GM23338 (cell line): ENCODE results near the gene ZCCHC14. TPM values are rescaled to one million over a fixed set of nuclear protein-coding genes. Genes with fewer than 3 reads are reported as not detected.

Experiments
- ATAC-seq: fragments of 200-7000 bp; cut with Tn5 transposase; 3 replicates; pipeline ENCODE4 v1.9.1; 2020
- DNase-seq: peaks from one replicate; pipeline ENCODE4 v3.0.0-alpha.2; 2015; ENCODE audit warnings: low spot score
- H2AFZ ChIP-seq: fragments of 200-600 bp; sonication (generic); 2 replicates; pipeline ENCODE4 v1.8.0; 2016; ENCODE audit warnings: antibody characterized with exemption, mild to moderate bottlenecking, moderate library complexity
- H3F3A ChIP-seq: fragments of 200-600 bp; sonication (generic); replicated peaks from 2 replicates; pipeline ENCODE4 v1.8.0; 2017; ENCODE audit warnings: antibody characterized with exemption, mixed run types, low read depth
- H3K27ac ChIP-seq: fragments of 200-600 bp; sonication (generic); 2 replicates; pipeline ENCODE4 v1.6.1; 2016; ENCODE audit warnings: low read depth
- H3K27me3 ChIP-seq: fragments of 200-600 bp; sonication (generic); 2 replicates; pipeline ENCODE4 v1.8.0; 2016; ENCODE audit warnings: mild to moderate bottlenecking, mixed run types, moderate library complexity; ENCODE audit not compliant: insufficient read depth
- H3K36me3 ChIP-seq: fragments of 200-600 bp; sonication (generic); 2 replicates; pipeline ENCODE4 v1.8.0; 2016; ENCODE audit warnings: mild to moderate bottlenecking; ENCODE audit not compliant: insufficient read depth
- H3K4me1 ChIP-seq: fragments of 200-600 bp; sonication (generic); 2 replicates; pipeline ENCODE4 v1.8.0; 2016; ENCODE audit warnings: mild to moderate bottlenecking, moderate library complexity; ENCODE audit not compliant: insufficient read depth
- H3K4me2 ChIP-seq: fragments of 200-600 bp; sonication (generic); 2 replicates; pipeline ENCODE4 v1.7.1; 2017; ENCODE audit warnings: mixed run types
- H3K4me3 ChIP-seq: fragments of 200-600 bp; sonication (generic); 2 replicates; pipeline ENCODE4 v1.6.1; 2016; ENCODE audit warnings: mixed run types
- H3K79me2 ChIP-seq: fragments of 200-600 bp; sonication (generic); replicated peaks from 2 replicates; pipeline ENCODE4 v1.8.0; 2017; ENCODE audit warnings: mild to moderate bottlenecking; ENCODE audit not compliant: insufficient read depth
- H3K9me2 ChIP-seq: fragments of 200-600 bp; sonication (generic); 2 replicates; pipeline ENCODE4 v1.8.0; 2017; ENCODE audit not compliant: insufficient read depth
- H4K20me1 ChIP-seq: fragments of 200-600 bp; sonication (generic); replicated peaks from 2 replicates; pipeline ENCODE4 v1.8.0; 2017; ENCODE audit warnings: mild to moderate bottlenecking; ENCODE audit not compliant: insufficient read depth
- H3K27ac Mint-ChIP-seq: 2 replicates; pipeline ENCODE4 v1.8.0; 2020; ENCODE audit warnings: inconsistent platforms, mild to moderate bottlenecking, moderate library complexity, mixed read lengths
- H3K27me3 Mint-ChIP-seq: 3 replicates; pipeline ENCODE4 v1.8.0; 2022; ENCODE audit warnings: low read depth, mild to moderate bottlenecking, moderate library complexity, mixed read lengths, inconsistent platforms; ENCODE audit not compliant: insufficient read depth, poor library complexity
- H3K36me3 Mint-ChIP-seq: 3 replicates; pipeline ENCODE4 v1.8.0; 2021; ENCODE audit warnings: low read depth, mild to moderate bottlenecking, inconsistent platforms, moderate library complexity, mixed read lengths
- H3K4me1 Mint-ChIP-seq: 3 replicates; pipeline ENCODE4 v1.8.0; 2020; ENCODE audit warnings: mild to moderate bottlenecking, inconsistent platforms, mixed read lengths
- H3K4me3 Mint-ChIP-seq: 3 replicates; pipeline ENCODE4 v1.8.0; 2021; ENCODE audit warnings: moderate library complexity, mild to moderate bottlenecking, inconsistent platforms, mixed read lengths
- H3K9me3 Mint-ChIP-seq: 3 replicates; pipeline ENCODE4 v1.8.0; 2020; ENCODE audit warnings: moderate library complexity, mild to moderate bottlenecking, inconsistent platforms, mixed read lengths
- CREB1 ChIP-seq: fragments of 250-450 bp; sonication (Bioruptor Pico); IDR thresholded peaks from 2 replicates; pipeline ENCODE4 v1.5.0; 2020; ENCODE audit warnings: low read depth, mild to moderate bottlenecking, moderate library complexity
- CTCF ChIP-seq, 2 experiments: fragments of 200-600 bp in 1 of 2; sonication (generic) in 1 of 2; conservative IDR thresholded peaks; 2 replicates each; pipeline versions ENCODE4 v1.5.1 to v1.6.1; 2016 to 2017; ENCODE audit warnings: antibody characterized with exemption in 2 of 2, low read depth in 2 of 2, mild to moderate bottlenecking in 2 of 2, moderate library complexity in 1 of 2
- EZH2phosphoT487 ChIP-seq: fragments of 200-600 bp; sonication (generic); IDR thresholded peaks from one replicate; pipeline ENCODE4 v1.8.1; 2018; ENCODE audit warnings: antibody characterized with exemption; ENCODE audit not compliant: unreplicated experiment
- JUNB ChIP-seq: IDR thresholded peaks from one replicate; pipeline ENCODE4 v1.6.1; 2016; ENCODE audit warnings: antibody characterized with exemption; ENCODE audit not compliant: unreplicated experiment
- NANOG ChIP-seq: IDR thresholded peaks from 2 replicates; pipeline ENCODE4 v1.6.1; 2016; ENCODE audit warnings: antibody characterized with exemption, borderline replicate concordance
- POLR2AphosphoS5 ChIP-seq: IDR thresholded peaks from 2 replicates; pipeline ENCODE4 v1.6.1; 2016; ENCODE audit warnings: antibody characterized with exemption, low read depth
- REST ChIP-seq: IDR thresholded peaks from one replicate; pipeline ENCODE4 v1.6.1; 2018; ENCODE audit warnings: antibody characterized with exemption; ENCODE audit not compliant: unreplicated experiment
- STAT1 ChIP-seq: IDR thresholded peaks from one replicate; pipeline ENCODE4 v1.6.1; 2016; ENCODE audit warnings: antibody characterized with exemption; ENCODE audit not compliant: unreplicated experiment
- ZNF462 ChIP-seq: fragments of 250-450 bp; sonication (Bioruptor Pico); IDR thresholded peaks from 2 replicates; pipeline ENCODE4 v1.5.0; 2020; ENCODE audit warnings: mild to moderate bottlenecking, moderate library complexity
- polyA plus RNA-seq: library from polyadenylated mRNA; unstranded; fragments of >200 nt; fragmentation: Nextera tagmentation; extraction: Ambion mirVana; gene quantifications from 2 replicates; pipeline ENCODE4 v1.2.1, GENCODE V29; 2016
- total RNA-seq: library from RNA; depleted of rRNA; stranded (reverse); fragments of >200 nt; shearing (Covaris generic); gene quantifications from 2 replicates; pipeline ENCODE4 v1.2.3, GENCODE V29; 2014

ZCCHC14 gene
- total and polyA plus RNA-seq, 2 experiments from 2014 or later, result 6.8 to 22.4 TPM

- TF ChIP-seq ZNF462 (no peak), POLR2AphosphoS5 (no peak)
These were observed 56.3 kb downstream of the ZCCHC14 start (continued) for GRCh38 chr16:87436225-87437172.

GRCh38 chr16:87435372-87436224 is 57.2 kb downstream of the ZCCHC14 start:
- H3K4me2 ChIP-seq, result no peak overlapping the region
- H3K27ac ChIP-seq, result no peak overlapping the region
- TF ChIP-seq CTCF (conservative IDR thresholded peaks at IDR 0.05; ENCODE audit: low read depth in 2 of 2) (no peak), STAT1 (no peak), REST (no peak), CREB1 (CRISPR knock-in tag) (no peak), EZH2phosphoT487 (no peak), NANOG (no peak), JUNB (no peak)

More at GRCh38 chr16:87435372-87436224, 57.2 kb downstream of the ZCCHC14 start:
- Mint-ChIP-seq H3K36me3 (peaks cover 4% of the 10 kb centered on the region; the same call in 1 of the 3 replicates), H3K27me3 (peaks cover 4% of the 10 kb centered on the region), H3K9me3 (no peaks in the 10 kb centered on the region), H3K4me1 (peaks cover 16% of the 10 kb centered on the region), H3K4me3 (no peak overlapping the region), H3K27ac (no peak overlapping the region)
- no peaks in the 10 kb centered on the region for H3K9me2 ChIP-seq
- no peaks in the 10 kb centered on the region for H3K27me3 ChIP-seq
- H3K4me3 ChIP-seq, result no peak overlapping the region
- no peak for ATAC-seq
- DNase-seq, result no peak
- H4K20me1 ChIP-seq, result peaks cover 2% of the 10 kb centered on the region; the same call in 1 of the 2 replicates
- H3K4me1 ChIP-seq, result no peaks in the 10 kb centered on the region; the same call in 1 of the 2 replicates
- H3F3A ChIP-seq, result no peaks in the 10 kb centered on the region
- no peaks in the 10 kb centered on the region for H3K36me3 ChIP-seq
- peaks cover 32% of the 10 kb centered on the region for H3K79me2 ChIP-seq
- no peak overlapping the region for H2AFZ ChIP-seq
